NOMO-1 treated with dmso at 0.1 percent for 144 hours (cell line): ENCODE results near the gene CLK3.
A peak's percentile ranks its signal among the peaks of the same experiment; 100 is the strongest.
"Not testable (repeated sequence)": the region's sequence is repeated elsewhere in the genome, so short reads cannot be mapped to it uniquely, and the experiment has no call there.

Source experiments
- DNase-seq: peaks from one replicate; lab custom pipeline; 2025; ENCODE audit not compliant: unreplicated experiment; lab: John Stamatoyannopoulos, UW

Gene CLK3

GRCh38 chr15:74620636-74621545, 5.3 kb downstream of the CLK3 start:
- peak; percentile 37 for DNase-seq

- DNase-seq: no peak
Observed at GRCh38 chr15:74621546-74621920, 5.9 kb downstream of the CLK3 start.

GRCh38 chr15:74621936-74622335, 6.3 kb downstream of the CLK3 start:
- DNase-seq: no peak

- no peak for DNase-seq
Observed at GRCh38 chr15:74622758-74623157, 7.1 kb downstream of the CLK3 start.

GRCh38 chr15:74624020-74624602, 8.5 kb downstream of the CLK3 start:
- DNase-seq: no peak

DNA sequence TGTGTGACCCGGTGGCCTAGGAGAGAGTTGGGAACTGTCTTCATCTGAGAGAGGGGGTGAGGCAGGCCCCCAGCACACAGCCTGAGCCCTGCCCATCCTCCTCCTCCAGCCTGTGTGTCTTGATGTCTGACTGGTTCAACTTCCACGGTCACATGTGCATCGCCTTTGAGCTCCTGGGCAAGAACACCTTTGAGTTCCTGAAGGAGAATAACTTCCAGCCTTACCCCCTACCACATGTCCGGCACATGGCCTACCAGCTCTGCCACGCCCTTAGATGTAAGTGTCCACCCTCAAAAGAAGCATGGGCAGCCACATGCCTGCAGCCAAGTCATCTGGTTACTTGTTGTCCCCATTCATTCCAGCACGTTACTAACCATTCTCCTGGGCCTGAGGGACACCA, 10.1 kb downstream of the CLK3 start:
- no peak for DNase-seq

DNA sequence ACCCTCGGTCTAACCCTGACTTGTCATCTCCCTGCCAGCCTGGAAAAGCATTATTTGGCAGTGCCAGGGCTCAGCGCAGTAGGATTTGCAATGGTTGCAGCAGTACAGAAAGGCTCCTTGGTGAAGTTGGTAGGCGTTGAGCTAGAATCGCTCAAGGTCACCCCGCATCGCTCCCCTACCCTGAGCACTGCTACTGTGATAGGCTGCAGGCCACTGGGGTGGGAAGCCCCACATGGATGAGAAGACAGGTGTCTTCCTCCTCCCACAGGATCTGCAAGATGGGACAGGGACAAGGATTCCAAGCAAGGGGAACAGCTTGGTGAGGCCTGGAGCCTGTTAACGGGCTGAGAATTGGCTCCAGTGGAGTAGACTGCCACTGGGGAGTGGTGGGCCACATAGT, 10.7 kb downstream of the CLK3 start:
- DNase-seq: no peak

- no peak for DNase-seq
Observed at GRCh38 chr15:74626752-74627692, 11.4 kb downstream of the CLK3 start.

DNA sequence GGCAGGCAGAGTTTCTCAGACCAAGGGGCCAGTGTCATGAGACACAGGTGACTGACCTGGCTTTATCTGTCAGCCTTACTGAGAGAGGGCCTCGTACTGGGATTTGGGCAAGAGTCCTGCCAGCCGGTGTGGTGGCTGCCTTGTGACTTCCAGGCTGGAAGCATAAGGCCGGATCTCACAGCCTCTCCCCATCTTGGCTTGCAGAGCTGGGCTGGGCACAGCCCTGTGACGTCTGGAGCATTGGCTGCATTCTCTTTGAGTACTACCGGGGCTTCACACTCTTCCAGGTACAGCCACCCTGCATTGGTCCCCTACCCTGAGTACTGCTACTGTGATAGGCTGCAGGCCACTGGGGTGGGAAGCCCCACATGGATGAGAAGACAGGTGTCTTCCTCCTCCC, 12.1 kb downstream of the CLK3 start:
- no peak for DNase-seq

DNA sequence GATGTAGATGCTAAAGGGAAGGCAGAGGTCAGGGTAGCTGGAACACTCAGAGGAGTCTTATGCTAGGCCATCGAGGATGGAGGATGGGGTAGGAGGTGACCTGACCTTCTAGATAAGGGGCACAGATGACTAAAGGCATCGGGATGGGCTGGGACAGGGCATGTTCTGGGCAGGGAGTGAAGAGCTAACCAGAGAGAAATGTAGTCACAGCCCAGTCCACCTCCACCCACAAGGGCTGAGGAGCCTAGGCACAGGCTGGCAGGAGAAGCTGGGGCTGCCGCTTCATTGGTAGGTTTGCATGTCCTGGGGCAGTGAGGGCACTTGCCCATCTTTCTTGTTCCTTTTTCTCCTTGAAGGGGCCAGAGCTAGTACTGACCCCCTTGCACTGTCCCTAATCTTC, 12.6 kb downstream of the CLK3 start:
- DNase-seq: no peak

DNA sequence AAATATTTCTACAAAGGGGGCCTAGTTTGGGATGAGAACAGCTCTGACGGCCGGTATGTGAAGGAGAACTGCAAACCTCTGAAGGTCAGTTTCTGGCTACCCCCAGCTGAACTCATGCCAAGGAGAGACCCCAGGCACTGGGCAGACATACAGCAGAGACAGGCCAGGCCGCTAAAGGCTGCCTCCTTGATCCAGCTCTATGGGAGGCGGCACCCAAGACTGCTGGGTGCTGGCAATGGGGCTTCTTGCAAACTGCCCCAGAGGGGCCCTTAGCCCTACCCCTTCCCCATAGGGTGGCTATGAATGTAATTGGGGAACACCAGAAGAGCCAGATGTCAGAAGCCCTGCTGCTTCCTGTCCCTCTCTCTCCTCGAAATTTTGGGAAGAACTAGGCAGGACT, 13.3 kb downstream of the CLK3 start:
- DNase-seq: no peak

- not testable (repeated sequence) for DNase-seq
Observed at GRCh38 chr15:74629696-74630095, 14.1 kb downstream of the CLK3 start.

- no peak for DNase-seq
Observed at GRCh38 chr15:74630284-74631086, 14.8 kb downstream of the CLK3 start.

DNA sequence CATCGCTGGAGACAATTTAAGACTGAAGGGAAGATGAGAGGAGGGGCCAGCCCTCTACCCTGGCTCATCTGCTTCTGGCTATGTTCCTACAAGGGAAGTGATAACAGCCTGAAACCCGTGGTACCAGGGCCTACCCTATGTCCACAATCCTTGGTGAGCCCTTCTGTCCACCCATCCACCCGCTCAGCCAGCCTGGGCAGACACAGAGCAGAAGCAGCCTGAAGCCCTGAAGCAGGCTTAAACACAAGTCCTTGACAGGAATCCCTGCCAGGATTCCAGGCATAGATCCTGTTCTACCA, 15.4 kb downstream of the CLK3 start:
- DNase-seq: no peak

- DNase-seq: no peak
Observed at GRCh38 chr15:74631408-74631807, 15.8 kb downstream of the CLK3 start.

- DNase-seq: no peak
Observed at GRCh38 chr15:74631935-74632560, 16.4 kb downstream of the CLK3 start.

GRCh38 chr15:74632601-74633000, 17.0 kb downstream of the CLK3 start:
- DNase-seq: no peak

GRCh38 chr15:74633781-74634180, 18.1 kb downstream of the CLK3 start:
- DNase-seq: no peak

- peak; percentile 39 for DNase-seq
Observed at GRCh38 chr15:74635228-74635627, 19.6 kb downstream of the CLK3 start.

DNA sequence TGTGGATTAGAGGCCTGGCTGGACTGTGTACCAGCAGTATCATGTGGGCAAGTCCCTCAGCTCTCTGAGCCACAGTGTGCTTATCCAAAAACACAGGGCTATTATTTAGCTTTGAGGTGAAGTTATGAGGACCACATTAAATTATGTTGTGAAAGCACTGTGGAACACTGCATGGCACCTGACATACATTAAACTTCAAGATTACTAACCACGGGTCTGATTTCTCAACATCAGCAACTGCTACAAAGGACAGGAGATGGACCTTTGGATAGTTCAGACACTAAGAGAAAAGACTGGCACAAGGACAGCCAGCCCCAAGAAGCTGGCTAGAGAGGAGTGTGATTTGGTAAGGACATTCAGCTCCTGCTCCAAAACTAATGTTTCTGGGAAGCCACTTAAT, 21.3 kb downstream of the CLK3 start:
- no peak for DNase-seq
